Central memory CD8-positive, alpha-beta T cell (primary cell): Measurements from ENCODE around the gene KLRF1.
"Not testable (repeated sequence)": the region's sequence is repeated elsewhere in the genome, so short reads cannot be mapped to it uniquely, and the experiment has no call there.

Experiments used
- ATAC-seq: fragments of 150-1000 bp; cut with Tn5 transposase; replicated peaks from 2 replicates; pipeline ENCODE4 v1.10.0; 2022; ENCODE audit warnings: mild to moderate bottlenecking, moderate FRiP score, moderate number of reproducible peaks; ENCODE audit not compliant: poor library complexity, severe bottlenecking; ENCODE audit errors: extremely low read depth
- DNase-seq, 2 donors: peaks; one replicate each; pipeline ENCODE4 v3.0.0; 2021; ENCODE audit warnings: low spot score in 2 of 2
- H3K27ac Mint-ChIP-seq: one replicate; pipeline ENCODE4 v1.8.0; 2022; ENCODE audit warnings: low read depth, mild to moderate bottlenecking, moderate library complexity, mixed read lengths
- H3K27me3 Mint-ChIP-seq: one replicate; pipeline ENCODE4 v1.8.0; 2022; ENCODE audit warnings: mixed read lengths
- H3K36me3 Mint-ChIP-seq: one replicate; pipeline ENCODE4 v1.8.0; 2022; ENCODE audit warnings: mild to moderate bottlenecking, moderate library complexity, mixed read lengths; ENCODE audit not compliant: insufficient read depth
- H3K4me1 Mint-ChIP-seq: one replicate; pipeline ENCODE4 v1.8.0; 2022; ENCODE audit warnings: mixed read lengths
- H3K4me3 Mint-ChIP-seq: one replicate; pipeline ENCODE4 v1.8.0; 2022; ENCODE audit warnings: mild to moderate bottlenecking, moderate library complexity, mixed read lengths
- H3K9me3 Mint-ChIP-seq: one replicate; pipeline ENCODE4 v1.8.0; 2022; ENCODE audit warnings: mixed read lengths

The KLRF1 gene

GRCh38 chr12:9864913-9865675 lies 37.8 kb downstream of the KLRF1 start:
- DNase-seq: no peak

DNA sequence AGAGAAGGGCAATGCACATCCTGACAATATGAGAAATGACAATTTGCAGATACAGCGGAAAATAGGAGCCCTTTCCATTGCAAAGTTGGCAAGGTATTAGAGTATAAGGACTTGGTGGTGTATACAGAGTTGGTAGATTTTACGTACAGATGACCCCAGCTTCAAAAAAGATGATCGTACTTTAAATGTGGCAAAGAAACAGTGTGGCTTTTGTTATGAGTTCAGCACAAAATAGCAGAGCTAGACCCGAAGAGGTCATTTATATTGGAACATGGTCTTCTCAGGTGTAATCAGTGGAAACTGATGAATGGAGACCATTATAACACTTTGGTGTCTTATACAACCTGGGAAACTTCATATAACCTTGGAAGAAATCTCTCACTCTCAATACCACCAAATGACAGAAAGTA lies 39.6 kb downstream of the KLRF1 start:
- ATAC-seq: no peak
- Mint-ChIP-seq H3K27me3 (no peaks in the 10 kb centered on the region), H3K4me3 (peak overlapping the region; percentile 92), H3K27ac (peak overlapping the region; percentile 95), H3K4me1 (peaks cover 59% of the 10 kb centered on the region), H3K36me3 (peaks cover 32% of the 10 kb centered on the region), H3K9me3 (no peaks in the 10 kb centered on the region)
- no peak for DNase-seq

More at GRCh38 chr12:9864913-9865675, 37.8 kb downstream of the KLRF1 start:
- no peak for ATAC-seq
- H3K27ac Mint-ChIP-seq: peak overlapping the region; percentile 95
- no peaks in the 10 kb centered on the region for H3K27me3 Mint-ChIP-seq
- no peaks in the 10 kb centered on the region for H3K9me3 Mint-ChIP-seq
- H3K36me3 Mint-ChIP-seq: peaks cover 36% of the 10 kb centered on the region
- H3K4me1 Mint-ChIP-seq: peaks cover 57% of the 10 kb centered on the region
- H3K4me3 Mint-ChIP-seq: peak overlapping the region; percentile 92

GRCh38 chr12:9867531-9867930 lies 40.2 kb downstream of the KLRF1 start:
- peaks cover 58% of the 10 kb centered on the region for H3K4me1 Mint-ChIP-seq

GRCh38 chr12:9868311-9868801 lies 41.1 kb downstream of the KLRF1 start:
- peak overlapping the region; percentile 99 for H3K27ac Mint-ChIP-seq
- DNase-seq (no peak), ATAC-seq (no peak)
- H3K36me3 Mint-ChIP-seq: peaks cover 22% of the 10 kb centered on the region
- H3K9me3 Mint-ChIP-seq: no peaks in the 10 kb centered on the region
- no peaks in the 10 kb centered on the region for H3K27me3 Mint-ChIP-seq
- peak overlapping the region; percentile 92 for H3K4me3 Mint-ChIP-seq
- peaks cover 50% of the 10 kb centered on the region for H3K4me1 Mint-ChIP-seq

More at GRCh38 chr12:9867531-9867930, 40.2 kb downstream of the KLRF1 start:
- H3K9me3 Mint-ChIP-seq: no peaks in the 10 kb centered on the region
- H3K4me3 Mint-ChIP-seq: peak overlapping the region; percentile 92
- peaks cover 29% of the 10 kb centered on the region for H3K36me3 Mint-ChIP-seq
- ATAC-seq: no peak
- no peaks in the 10 kb centered on the region for H3K27me3 Mint-ChIP-seq
- H3K27ac Mint-ChIP-seq: peak overlapping the region; percentile 95
- DNase-seq: no peak

- no peaks in the 10 kb centered on the region for H3K27me3 Mint-ChIP-seq
- H3K27ac Mint-ChIP-seq: peak overlapping the region; percentile 99
- DNase-seq (no peak), ATAC-seq (no peak)
- H3K4me3 Mint-ChIP-seq: peak overlapping the region; percentile 92
- no peaks in the 10 kb centered on the region for H3K9me3 Mint-ChIP-seq
- peaks cover 44% of the 10 kb centered on the region for H3K4me1 Mint-ChIP-seq
- peaks cover 19% of the 10 kb centered on the region for H3K36me3 Mint-ChIP-seq
Measured at GRCh38 chr12:9868951-9869306, 41.6 kb downstream of the KLRF1 start.

- peak in 1 of 2 donors; percentile 18 for DNase-seq
- Mint-ChIP-seq H3K27ac (peak within 1 kb of the TSS; percentile 99), H3K4me1 (peaks cover 38% of the 10 kb centered on the region), H3K9me3 (no peaks in the 10 kb centered on the region), H3K36me3 (peaks cover 19% of the 10 kb centered on the region), H3K4me3 (peak within 1 kb of the TSS; percentile 92), H3K27me3 (no peaks in the 10 kb centered on the region)
- ATAC-seq: peak; percentile 77
Measured at GRCh38 chr12:9869307-9870161, 42.3 kb downstream of the KLRF1 start, which contains the start of gene CLEC2B. TSS of gene CLEC2B (minus strand) at chr12:9869354.

GRCh38 chr12:9870286-9870866 lies 43.1 kb downstream of the KLRF1 start:
- Mint-ChIP-seq H3K4me1 (peaks cover 30% of the 10 kb centered on the region), H3K9me3 (no peaks in the 10 kb centered on the region), H3K27me3 (no peaks in the 10 kb centered on the region), H3K27ac (peak overlapping the region; percentile 99), H3K36me3 (peaks cover 16% of the 10 kb centered on the region), H3K4me3 (peak overlapping the region; percentile 92)
- ATAC-seq (no peak), DNase-seq (no peak)

DNA sequence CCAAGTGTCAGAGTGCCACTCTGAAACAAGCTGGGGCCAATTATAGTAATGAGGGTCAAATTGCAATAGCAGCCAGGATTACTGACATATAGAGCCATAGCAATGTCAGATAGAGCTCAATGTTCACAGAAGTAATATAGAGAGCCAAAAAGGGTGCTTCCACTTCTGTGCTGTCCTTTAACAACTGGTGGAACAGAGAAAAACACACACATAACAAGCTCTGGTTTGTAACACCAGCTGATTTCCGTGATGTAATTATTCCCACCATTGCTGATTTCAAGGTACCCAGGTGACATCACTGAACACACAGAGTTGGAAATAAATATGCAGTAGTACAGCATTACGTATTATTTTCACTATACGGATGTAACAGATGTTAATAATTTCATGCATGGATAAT lies 44.9 kb downstream of the KLRF1 start:
- H3K4me3 Mint-ChIP-seq: no peak overlapping the region
- H3K36me3 Mint-ChIP-seq: peaks cover 10% of the 10 kb centered on the region
- no peak for ATAC-seq
- no peaks in the 10 kb centered on the region for H3K9me3 Mint-ChIP-seq
- H3K27me3 Mint-ChIP-seq: no peaks in the 10 kb centered on the region
- peaks cover 16% of the 10 kb centered on the region for H3K4me1 Mint-ChIP-seq
- no peak overlapping the region for H3K27ac Mint-ChIP-seq
- no peak for DNase-seq

GRCh38 chr12:9872742-9873141 lies 45.5 kb downstream of the KLRF1 start:
- Mint-ChIP-seq H3K36me3 (peaks cover 8% of the 10 kb centered on the region), H3K27me3 (no peaks in the 10 kb centered on the region), H3K4me3 (no peak overlapping the region), H3K27ac (no peak overlapping the region), H3K9me3 (no peaks in the 10 kb centered on the region), H3K4me1 (peaks cover 16% of the 10 kb centered on the region)
- ATAC-seq (no peak), DNase-seq (no peak)

DNA sequence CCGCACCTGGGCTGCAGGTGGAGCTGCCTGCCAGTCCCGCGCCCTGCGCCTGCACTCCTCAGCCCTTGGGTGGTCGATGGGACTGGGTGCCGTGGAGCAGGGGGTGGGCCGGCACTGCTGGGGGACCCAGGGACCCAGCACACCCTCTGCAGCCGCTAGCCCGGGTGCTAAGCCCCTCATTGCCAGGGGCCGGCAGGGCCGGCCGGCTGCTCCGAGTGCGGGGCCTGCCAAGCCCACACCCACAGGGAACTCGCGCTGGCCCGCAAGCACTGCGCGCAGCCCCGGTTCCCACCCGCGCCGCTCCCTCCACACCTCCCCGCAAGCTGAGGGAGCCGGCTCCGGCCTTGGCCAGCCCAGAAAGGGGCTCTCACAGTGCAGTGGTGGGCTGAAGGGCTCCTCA lies 48.8 kb downstream of the KLRF1 start:
- not testable (repeated sequence) for H3K27me3 Mint-ChIP-seq, H3K9me3 Mint-ChIP-seq, DNase-seq, H3K36me3 Mint-ChIP-seq, H3K27ac Mint-ChIP-seq, H3K4me3 Mint-ChIP-seq, ATAC-seq, H3K4me1 Mint-ChIP-seq

GRCh38 chr12:9880532-9881078 lies 53.3 kb downstream of the KLRF1 start:
- Mint-ChIP-seq H3K27me3 (no peaks in the 10 kb centered on the region), H3K4me3 (no peak overlapping the region)
- ATAC-seq: no peak

DNA sequence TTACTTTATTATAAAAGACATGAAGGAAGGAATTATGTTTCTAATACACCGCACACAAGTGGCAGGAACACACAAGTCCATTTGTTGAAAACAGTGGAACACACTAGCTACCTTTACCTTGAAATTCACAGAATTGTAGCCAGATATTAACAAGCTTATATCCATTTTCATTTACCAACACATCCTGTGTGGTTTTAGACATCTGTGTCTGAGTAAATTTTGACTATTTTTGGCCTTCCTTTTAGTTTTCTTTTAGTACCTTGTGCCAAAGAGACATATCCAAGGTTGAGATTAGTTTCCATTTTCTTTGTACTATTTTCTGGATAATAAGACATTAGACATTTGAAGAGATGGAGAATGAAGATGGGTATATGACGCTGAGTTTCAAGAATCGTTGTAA lies 54.0 kb downstream of the KLRF1 start, which contains the start of gene KLRF2:
Gene KLRF2 (plus strand): TSS at position 244 of the 400 bp plus-strand sequence. CDS start 107 bp downstream, at position 351.
- peaks cover 2% of the 10 kb centered on the region for H3K36me3 Mint-ChIP-seq
- no peaks in the 10 kb centered on the region for H3K27me3 Mint-ChIP-seq
- H3K4me1 Mint-ChIP-seq: peaks cover 4% of the 10 kb centered on the region
- DNase-seq (no peak), ATAC-seq (no peak)
- no peak within 1 kb of the TSS for H3K27ac Mint-ChIP-seq
- no peak within 1 kb of the TSS for H3K4me3 Mint-ChIP-seq
- no peaks in the 10 kb centered on the region for H3K9me3 Mint-ChIP-seq

More at GRCh38 chr12:9880532-9881078, 53.3 kb downstream of the KLRF1 start:
- H3K36me3 Mint-ChIP-seq: peaks cover 2% of the 10 kb centered on the region
- H3K27ac Mint-ChIP-seq: no peak overlapping the region
- H3K4me1 Mint-ChIP-seq: peaks cover 4% of the 10 kb centered on the region
- no peaks in the 10 kb centered on the region for H3K9me3 Mint-ChIP-seq
- no peak for DNase-seq
